GM19351 (cell line): Measurements from ENCODE around the gene DOK7.

Source experiments
- ATAC-seq: cut with Tn5 transposase; IDR thresholded peaks from one replicate; pipeline ENCODE4 v1.9.1; 2021; ENCODE audit warnings: mild to moderate bottlenecking, moderate library complexity; ENCODE audit not compliant: unreplicated experiment

DOK7 gene

DNA sequence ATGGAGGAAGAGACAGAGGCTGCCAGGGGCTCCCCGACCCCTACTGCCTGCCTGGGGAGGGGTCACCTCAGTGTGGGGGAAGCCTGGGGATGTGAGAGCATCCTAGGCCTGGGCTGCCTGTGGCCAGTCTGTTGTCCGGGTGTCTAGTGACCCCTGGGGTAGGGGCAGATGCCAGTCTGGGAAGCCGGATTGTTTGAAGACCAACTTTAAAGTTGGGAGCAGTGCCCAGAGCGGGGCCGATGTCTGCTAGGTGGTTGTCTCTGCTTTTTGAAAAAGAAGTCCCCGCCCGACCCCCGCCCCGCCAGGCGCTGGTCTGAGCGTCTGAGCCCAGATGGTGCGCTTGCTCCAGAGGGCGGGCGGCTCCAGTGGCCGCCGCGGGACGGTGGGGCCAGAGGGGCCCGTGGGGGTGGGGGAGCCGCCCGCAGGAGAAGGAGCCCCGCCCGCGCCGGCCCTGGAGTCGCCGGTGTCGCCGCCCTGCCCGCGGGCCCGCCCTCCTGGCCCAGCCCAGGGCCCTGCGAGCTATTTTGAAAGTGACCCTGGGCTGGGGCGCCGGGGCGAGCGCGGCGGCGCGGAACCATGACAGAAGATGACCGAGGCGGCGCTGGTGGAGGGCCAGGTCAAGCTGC lies at the start of gene DOK7:
Gene DOK7 (plus strand): TSS at position 517 of the 626 bp plus-strand sequence. CDS start 70 bp downstream, at position 587.
- no peak for ATAC-seq

GRCh38 chr4:3413675-3414420 lies 49.3 kb upstream of the DOK7 start:
- no peak for ATAC-seq

DNA sequence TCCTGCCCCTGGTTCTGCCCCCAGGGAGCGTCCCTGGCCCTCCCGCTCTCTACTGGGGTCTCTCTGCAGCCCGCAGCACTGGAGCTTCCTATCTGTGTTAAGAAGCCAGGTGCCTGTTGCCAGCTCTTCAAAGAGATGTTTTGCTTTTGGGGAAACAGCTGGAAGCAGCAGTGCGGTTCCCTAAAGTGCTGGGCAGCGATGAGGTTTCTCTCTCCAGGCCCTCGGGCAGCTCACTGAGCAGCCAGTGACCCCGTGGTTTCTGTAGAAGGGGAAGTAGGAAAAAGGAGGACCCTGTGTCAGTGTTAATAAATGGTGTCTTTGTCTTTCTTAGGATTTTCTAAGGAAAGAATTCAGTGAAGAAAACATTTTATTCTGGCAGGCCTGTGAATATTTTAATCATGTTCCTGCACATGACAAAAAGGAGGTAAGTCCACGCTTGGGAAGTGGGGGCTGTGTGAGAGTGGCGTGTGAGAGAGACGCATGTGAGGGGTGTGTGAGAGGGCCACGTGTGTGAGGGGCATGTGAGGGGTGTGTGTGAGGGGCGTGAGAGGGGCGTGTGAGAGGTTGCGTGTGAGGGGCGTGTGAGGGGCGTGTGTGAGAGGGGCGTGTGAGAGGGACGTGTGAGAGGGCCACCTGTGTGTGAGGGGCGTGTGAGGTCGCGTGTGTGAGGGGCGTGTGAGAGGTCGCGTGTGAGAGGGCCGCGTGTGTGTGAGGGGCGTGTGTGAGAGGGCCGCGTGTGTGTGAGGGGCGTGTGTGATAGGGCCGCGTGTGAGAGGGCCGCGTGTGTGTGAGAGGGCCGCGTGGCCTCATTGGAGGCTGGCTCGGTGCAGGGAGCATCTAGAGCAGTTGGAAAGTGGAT lies 48.5 kb upstream of the DOK7 start:
- ATAC-seq = no peak

DNA sequence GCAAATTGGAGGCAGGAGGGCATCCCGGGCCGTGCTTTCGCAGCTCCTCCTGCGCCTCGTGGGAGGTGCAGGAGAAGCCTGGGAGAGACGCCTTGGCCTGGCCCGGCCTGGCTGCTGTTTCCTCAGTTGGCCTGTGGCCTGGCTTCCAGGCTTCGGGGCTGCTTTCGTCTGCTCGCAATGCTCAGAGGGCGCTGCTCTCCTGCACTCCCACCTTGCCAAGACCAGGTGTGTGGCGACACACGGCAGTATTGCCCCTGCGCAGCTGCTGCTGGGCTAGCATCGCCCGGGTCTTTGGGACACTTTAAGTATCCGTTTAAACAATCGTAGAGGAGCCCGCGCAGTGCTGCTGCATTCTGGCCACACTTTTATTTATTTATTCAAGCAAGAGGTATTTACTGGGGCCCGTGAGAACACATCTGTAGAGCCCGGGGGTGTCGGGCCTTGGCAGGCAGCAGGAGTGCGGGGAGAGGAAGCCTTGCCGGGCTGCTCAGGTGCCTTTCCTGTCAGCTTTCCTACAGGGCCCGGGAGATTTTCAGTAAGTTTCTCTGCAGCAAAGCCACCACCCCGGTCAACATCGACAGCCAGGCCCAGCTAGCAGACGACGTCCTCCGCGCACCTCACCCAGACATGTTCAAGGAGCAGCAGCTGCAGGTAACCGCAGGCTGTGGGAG lies 47.5 kb upstream of the DOK7 start:
- ATAC-seq = no peak

DNA sequence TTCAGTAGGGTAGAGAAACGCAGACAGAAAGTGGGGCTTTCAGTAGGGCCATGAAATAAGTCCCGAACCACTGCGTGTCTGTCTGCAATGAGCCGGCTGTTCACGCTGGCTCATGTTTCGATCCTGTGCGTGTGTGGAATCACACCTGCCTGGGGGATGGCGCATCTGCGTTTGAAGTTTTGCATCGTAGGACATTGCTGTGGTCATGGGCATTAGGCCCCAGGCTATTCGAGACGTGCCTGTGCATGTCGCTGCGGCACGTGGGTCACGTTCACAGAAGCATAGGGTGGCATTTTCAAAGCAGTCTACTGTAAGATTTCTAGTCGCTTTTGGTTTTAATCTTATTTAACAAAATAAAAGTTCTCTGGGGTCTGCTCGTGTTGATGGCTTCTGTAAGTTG lies 46.8 kb upstream of the DOK7 start:
- no peak for ATAC-seq

- no peak for ATAC-seq
Observed at GRCh38 chr4:3416821-3417221, 46.3 kb upstream of the DOK7 start.

- ATAC-seq = no peak
Observed at GRCh38 chr4:3417448-3417847, 45.7 kb upstream of the DOK7 start.

- no peak for ATAC-seq
Observed at GRCh38 chr4:3418029-3418762, 44.9 kb upstream of the DOK7 start.

DNA sequence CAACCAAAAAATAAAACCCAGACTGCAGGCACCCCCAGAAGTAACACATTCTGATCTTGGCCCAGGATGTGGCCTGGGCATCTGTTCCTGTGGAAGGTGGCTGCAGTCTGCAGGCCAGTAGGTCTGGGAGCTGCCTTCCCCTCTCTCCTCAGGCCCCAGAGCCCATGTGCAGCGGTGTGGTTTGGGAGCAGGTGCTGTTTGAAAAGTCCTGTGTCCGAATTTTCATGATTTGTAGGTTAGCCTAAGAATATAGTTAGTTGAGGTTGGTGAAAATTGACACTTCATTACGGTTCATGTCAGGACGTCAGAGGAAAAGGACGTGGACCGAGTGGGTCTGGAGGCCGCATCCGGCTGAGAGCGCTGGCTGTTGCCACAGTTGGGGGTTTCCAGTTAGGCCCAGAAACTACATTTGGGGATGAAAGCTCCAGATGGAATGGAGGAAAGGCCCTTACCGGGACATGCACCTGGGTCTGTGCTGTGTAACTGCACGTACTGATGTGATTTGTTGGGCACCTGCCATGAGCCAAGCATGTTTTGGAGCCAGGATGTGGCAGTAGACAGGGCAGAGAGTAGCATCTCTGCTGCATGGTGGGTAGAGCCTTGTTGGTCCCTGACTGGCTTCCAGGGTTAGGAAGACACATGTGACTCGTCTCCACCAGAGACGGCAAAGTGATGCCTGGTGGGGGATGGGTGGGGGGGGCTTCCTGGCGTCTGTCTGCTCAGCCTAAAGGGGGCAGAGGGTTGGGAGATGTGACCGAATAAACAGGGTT lies 43.1 kb upstream of the DOK7 start:
- ATAC-seq = no peak

DNA sequence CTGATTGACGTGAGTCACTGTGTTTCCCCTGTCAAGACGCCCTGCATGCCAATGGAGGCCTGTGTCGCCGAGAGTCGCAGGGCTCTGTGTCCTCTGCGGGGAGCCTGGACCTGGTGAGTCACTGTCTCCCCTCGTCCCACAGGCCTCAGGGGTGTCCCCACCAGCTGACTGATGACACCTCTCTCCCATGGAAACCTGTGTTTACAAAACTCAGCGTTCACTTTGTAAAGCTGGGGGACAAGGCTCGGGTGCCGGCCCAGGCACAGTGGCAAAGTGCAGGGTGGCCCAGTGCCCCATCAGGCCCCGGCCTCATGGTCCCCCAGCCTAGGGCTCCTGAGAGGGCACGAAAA lies 42.5 kb upstream of the DOK7 start:
- ATAC-seq = no peak

GRCh38 chr4:3420956-3421355 lies 42.1 kb upstream of the DOK7 start:
- ATAC-seq = no peak

DNA sequence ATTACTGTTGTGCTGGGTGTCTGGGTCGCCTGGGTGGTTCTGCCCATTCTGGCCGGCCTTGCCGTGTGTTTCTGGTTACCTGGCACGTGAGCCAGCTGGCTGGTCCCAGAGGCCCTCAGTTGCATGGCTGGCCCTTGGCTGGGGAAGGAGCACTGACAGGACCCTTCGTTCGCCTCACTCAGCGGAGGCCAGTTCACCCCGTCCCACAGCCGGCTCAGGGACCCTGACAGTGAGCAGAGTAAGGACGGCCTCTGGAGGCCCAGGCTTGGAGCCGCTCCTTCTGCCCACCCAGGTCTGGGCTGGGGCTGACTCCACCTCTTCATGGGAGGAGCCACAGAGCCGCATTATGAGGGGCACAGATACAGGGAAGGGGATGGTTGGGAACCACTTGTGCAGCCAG lies 41.6 kb upstream of the DOK7 start:
- ATAC-seq = no peak

DNA sequence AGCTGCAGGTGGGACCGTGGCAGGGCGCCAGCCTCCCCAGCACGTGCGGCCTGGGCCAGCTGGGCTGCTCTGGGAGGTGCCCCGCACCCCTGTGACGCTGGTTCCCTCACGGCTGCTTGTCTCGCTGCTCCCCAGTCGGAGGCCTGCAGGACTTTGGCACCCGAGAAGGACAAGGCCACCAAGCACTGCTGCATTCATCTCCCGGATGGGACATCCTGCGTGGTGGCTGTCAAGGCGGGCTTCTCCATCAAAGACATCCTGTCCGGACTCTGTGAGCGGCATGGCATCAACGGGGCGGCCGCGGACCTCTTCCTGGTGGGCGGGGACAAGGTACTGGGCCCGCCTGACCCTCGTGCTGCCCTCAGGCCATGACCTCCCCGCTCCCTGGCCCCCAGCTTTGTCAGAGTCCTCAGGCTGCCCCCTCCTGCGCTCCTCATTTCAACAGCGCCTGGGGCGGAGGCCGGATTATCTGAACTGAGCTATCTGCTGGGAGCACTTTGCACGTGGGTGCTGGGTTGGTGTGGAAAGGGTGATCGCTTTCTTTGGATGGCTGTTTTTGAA lies 40.8 kb upstream of the DOK7 start:
- ATAC-seq = no peak

DNA sequence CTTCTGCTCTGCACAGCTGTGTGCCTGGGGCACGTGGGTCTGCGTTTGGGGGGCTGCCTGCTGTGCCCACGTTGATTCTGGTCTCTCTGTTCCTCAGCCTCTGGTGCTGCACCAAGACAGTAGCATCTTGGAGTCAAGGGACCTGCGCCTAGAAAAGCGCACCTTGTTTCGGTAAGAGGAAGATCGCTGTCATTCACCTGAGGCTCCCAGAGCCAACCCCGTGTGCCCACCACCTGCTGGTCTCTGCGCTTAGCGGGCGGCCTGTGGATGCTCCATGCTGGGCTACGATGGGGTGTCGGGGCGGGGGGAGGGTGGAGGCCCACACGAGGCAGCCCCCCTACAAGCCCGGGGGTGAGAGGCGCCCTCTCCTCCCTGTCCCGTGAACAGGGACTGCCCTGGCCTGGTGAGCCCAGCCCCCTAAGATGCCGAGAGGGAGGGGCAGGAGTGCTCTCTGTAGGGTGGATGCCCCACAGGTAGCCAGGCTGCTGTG lies 40.3 kb upstream of the DOK7 start:
- ATAC-seq = no peak

DNA sequence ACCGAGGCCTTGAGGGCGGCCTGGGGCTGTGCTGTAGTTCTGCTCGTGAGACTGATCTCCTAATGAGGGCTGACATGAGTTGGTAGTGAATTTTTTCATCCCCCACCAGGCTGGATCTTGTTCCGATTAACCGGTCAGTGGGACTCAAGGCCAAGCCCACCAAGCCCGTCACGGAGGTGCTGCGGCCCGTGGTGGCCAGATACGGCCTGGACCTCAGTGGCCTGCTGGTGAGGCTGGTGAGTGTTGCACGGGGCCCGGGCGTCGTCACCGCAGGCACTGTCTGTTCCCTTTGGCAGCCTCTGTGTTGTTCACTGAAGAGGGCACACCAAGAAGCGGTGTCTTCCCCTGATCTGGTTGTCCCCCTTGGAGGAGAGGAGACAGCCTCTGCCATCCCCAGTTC lies 39.7 kb upstream of the DOK7 start:
- no peak for ATAC-seq

GRCh38 chr4:3423952-3424351 lies 39.2 kb upstream of the DOK7 start:
- no peak for ATAC-seq

DNA sequence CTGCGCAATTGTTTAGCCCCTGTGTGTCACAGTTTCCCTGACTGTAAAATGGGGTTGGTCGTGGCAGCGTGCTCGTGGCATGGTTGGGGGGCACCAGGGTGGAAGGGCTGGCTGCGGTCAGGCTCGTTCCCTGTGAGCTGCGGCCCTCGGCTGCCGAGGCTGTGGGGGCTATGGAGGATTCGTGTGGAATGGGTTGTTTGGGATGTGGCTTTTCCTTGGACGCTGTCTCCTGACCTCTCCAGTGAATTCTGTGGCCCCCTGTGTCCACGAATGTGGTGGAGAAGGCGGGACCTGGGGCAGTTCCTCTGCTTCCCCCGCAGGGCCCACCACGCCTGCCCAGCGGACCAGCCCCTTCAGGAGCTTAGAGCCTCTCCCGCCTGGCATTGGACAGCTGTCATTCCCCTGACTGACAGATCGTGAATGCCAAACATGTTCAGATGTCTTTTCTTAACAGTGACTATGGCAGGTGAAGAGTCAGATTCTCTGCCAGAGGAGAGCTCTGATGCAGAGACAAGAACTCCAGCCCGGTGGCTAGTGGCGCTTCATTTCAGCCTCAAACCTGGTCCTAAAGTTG lies 38.5 kb upstream of the DOK7 start:
- no peak for ATAC-seq

GRCh38 chr4:3426465-3427133 lies 36.5 kb upstream of the DOK7 start:
- ATAC-seq = no peak

DNA sequence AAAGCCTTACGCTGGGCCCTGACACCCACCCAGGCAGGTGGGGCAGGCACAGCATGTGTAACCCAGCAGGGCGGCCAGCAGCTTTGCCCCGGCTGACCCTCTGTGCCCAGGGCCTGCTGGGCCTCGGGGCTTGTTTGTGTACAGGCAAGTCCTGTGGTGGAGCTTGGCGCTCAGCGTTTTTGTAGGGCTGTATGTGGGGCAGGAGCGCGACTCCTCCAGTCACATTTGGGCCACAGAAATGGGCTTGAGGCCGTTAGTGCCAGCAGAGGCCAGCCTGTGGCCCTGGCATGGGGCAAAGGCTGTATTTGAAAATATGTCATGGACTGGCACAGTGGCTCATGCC lies 36.0 kb upstream of the DOK7 start:
- no peak for ATAC-seq
